HepG2 (cell line): Measurements from ENCODE around the gene SPATA32. TPM values are rescaled to one million over a fixed set of nuclear protein-coding genes. Genes with fewer than 3 reads are reported as not detected.
A peak's percentile ranks its signal among the peaks of the same experiment; 100 is the strongest.

ENCODE experiments used
- DRAP1 ChIP-seq: IDR thresholded peaks from 2 replicates; pipeline ENCODE4 v1.6.1; 2016; ENCODE audit warnings: missing genetic modification reagents, missing compliant biosample characterization
- FOXA3 ChIP-seq: IDR thresholded peaks from 2 replicates; pipeline ENCODE4 v1.6.1; 2016; ENCODE audit warnings: missing genetic modification reagents, missing compliant biosample characterization
- MBD4 ChIP-seq: IDR thresholded peaks from 2 replicates; pipeline ENCODE4 v1.6.1; 2012; ENCODE audit warnings: low read length, inconsistent platforms, borderline replicate concordance
- RARG ChIP-seq: sonication (generic); formaldehyde crosslinking; IDR thresholded peaks from 2 replicates; pipeline ENCODE4 v1.4.0; 2020; ENCODE audit warnings: low read depth, mild to moderate bottlenecking, missing genetic modification reagents
- RBM22 ChIP-seq: fragments of 200-400 bp; formaldehyde crosslinking; optimal IDR thresholded peaks from 2 replicates; pipeline ENCODE3; 2017; ENCODE audit warnings: mild to moderate bottlenecking, low read length, moderate library complexity
- THAP8 ChIP-seq: sonication (generic); formaldehyde crosslinking; IDR thresholded peaks from 2 replicates; pipeline ENCODE4 v1.5.1; 2020; ENCODE audit warnings: missing genetic modification reagents, mild to moderate bottlenecking, borderline replicate concordance
- ZFYVE20 ChIP-seq: sonication (generic); formaldehyde crosslinking; IDR thresholded peaks from 2 replicates; pipeline ENCODE4 v1.8.0; 2023; ENCODE audit warnings: low read depth, mild to moderate bottlenecking, moderate library complexity, missing genetic modification reagents, borderline replicate concordance
- ZNF142 ChIP-seq: sonication (generic); formaldehyde crosslinking; IDR thresholded peaks from 2 replicates; pipeline ENCODE4 v1.4.0; 2020; ENCODE audit warnings: missing genetic modification reagents
- ZNF317 ChIP-seq: sonication (generic); formaldehyde crosslinking; IDR thresholded peaks from 2 replicates; pipeline ENCODE4 v1.5.0; 2020; ENCODE audit warnings: mild to moderate bottlenecking, missing genetic modification reagents
- ZNF318 ChIP-seq: sonication (generic); formaldehyde crosslinking; IDR thresholded peaks from 2 replicates; pipeline ENCODE4 v1.4.0; 2020; ENCODE audit warnings: mild to moderate bottlenecking, missing genetic modification reagents
- ZSCAN22 ChIP-seq: sonication (generic); formaldehyde crosslinking; IDR thresholded peaks from 2 replicates; pipeline ENCODE4 v1.4.0; 2020; ENCODE audit warnings: mild to moderate bottlenecking, missing genetic modification reagents
- polyA plus RNA-seq, 8 experiments: library from polyadenylated mRNA; depleted of rRNA in 3 of 8; stranded (reverse) in 7 of 8; unstranded in 1 of 8; fragments of >200 nt; fragmentation: Illumina TruSeq in 4 of 8; extraction: Trizol in 4 of 8; gene quantifications; 2 replicates each; pipeline versions ENCODE4 v1.2.1 to v1.2.3, GENCODE V29; 2011 to 2016; ENCODE audit warnings: low read depth in 4 of 8, missing spikeins in 1 of 8, mixed read lengths in 1 of 8; ENCODE audit not compliant: insufficient read depth in 1 of 8
- total RNA-seq, 5 experiments: library from RNA; depleted of rRNA; stranded (reverse); fragments of >200 nt; fragmentation: Illumina TruSeq; extraction: Trizol; gene quantifications; 2 replicates each; pipeline ENCODE4 v1.2.3, GENCODE V29; 2016; ENCODE audit warnings: low read depth in 1 of 5

Gene SPATA32
- total and polyA plus RNA-seq, 2 of the 13 experiments (the other 11 are each of a cell fraction or from before 2014, with no cell fraction given), result not detected

GRCh38 chr17:45310380-45311324, 48.8 kb upstream of the SPATA32 start (continued):
- TF ChIP-seq ZNF318 (CRISPR knock-in tag) (no peak), RBM22 (no peak), ZNF317 (CRISPR knock-in tag) (no peak), DRAP1 (CRISPR knock-in tag) (no peak), ZSCAN22 (CRISPR knock-in tag) (no peak), MBD4 (no peak), ZFYVE20 (CRISPR knock-in tag) (no peak), FOXA3 (CRISPR knock-in tag) (0 out of 2 replicates have a peak, but pooled peaks have one; percentile 16), THAP8 (CRISPR knock-in tag) (no peak), RARG (CRISPR knock-in tag) (no peak), ZNF142 (CRISPR knock-in tag) (no peak)
